Large intestine (tissue), 12 donors: ENCODE measurements around the gene IYD. TPM values are rescaled to one million over a fixed set of nuclear protein-coding genes. Genes with fewer than 3 reads are reported as not detected.

Source experiments
- DNase-seq, 2 donors: peaks; one replicate each; pipeline versions ENCODE4 v3.0.0 to v3.0.0-alpha.2; 2013
- H3K27ac ChIP-seq: one replicate; pipeline ENCODE4 v1.5.1; 2013; ENCODE audit warnings: low read length
- H3K27me3 ChIP-seq: 2 replicates; pipeline ENCODE4 v1.6.1; 2013; ENCODE audit warnings: low read length; ENCODE audit not compliant: control insufficient read depth, insufficient read depth
- H3K36me3 ChIP-seq: 2 replicates; pipeline ENCODE4 v1.6.1; 2013; ENCODE audit warnings: low read length; ENCODE audit not compliant: control insufficient read depth, insufficient read depth
- H3K4me1 ChIP-seq: one replicate; pipeline ENCODE4 v1.6.1; 2013; ENCODE audit warnings: low read length; ENCODE audit not compliant: control insufficient read depth, insufficient read depth
- H3K4me3 ChIP-seq: one replicate; pipeline ENCODE4 v1.5.1; 2013; ENCODE audit warnings: low read length
- H3K9me3 ChIP-seq: one replicate; pipeline ENCODE4 v1.6.1; 2013; ENCODE audit warnings: mild to moderate bottlenecking, low read depth, low read length, moderate library complexity; ENCODE audit not compliant: control insufficient read depth
- WGBS: methylation state at CpG from one replicate; pipeline ENCODE4 v1.1.5; 2013; ENCODE audit warnings: low lambda C conversion rate; ENCODE audit not compliant: insufficient coverage; 5-methylcytosine and 5-hydroxymethylcytosine counted together
- long read RNA-seq, 11 donors: transcript quantifications; one replicate each; lab custom pipeline, GENCODE V29; 2026
- polyA plus RNA-seq: library from polyadenylated mRNA; unstranded; fragments of 120-200 nt; gene quantifications from one replicate; pipeline ENCODE4 v1.2.1, GENCODE V29; 2013

The IYD gene, protein sequence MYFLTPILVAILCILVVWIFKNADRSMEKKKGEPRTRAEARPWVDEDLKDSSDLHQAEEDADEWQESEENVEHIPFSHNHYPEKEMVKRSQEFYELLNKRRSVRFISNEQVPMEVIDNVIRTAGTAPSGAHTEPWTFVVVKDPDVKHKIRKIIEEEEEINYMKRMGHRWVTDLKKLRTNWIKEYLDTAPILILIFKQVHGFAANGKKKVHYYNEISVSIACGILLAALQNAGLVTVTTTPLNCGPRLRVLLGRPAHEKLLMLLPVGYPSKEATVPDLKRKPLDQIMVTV
- 15.9 TPM for polyA plus RNA-seq
- long read RNA-seq, donor 1, full-length matches to known transcripts: 2 of 2 reads
- long read RNA-seq, donor 1, partial matches to known transcripts: 0 of 2 reads
- long read RNA-seq, donor 1, other reads (novel, unspliced or antisense): 0 of 2 reads
- long read RNA-seq, donor 2, partial matches to known transcripts: 0 of 1 reads
- long read RNA-seq, donor 2, other reads (novel, unspliced or antisense): 0 of 1 reads
- long read RNA-seq, donor 3, full-length matches to known transcripts: 13 of 13 reads
- long read RNA-seq, donor 3, partial matches to known transcripts: 0 of 13 reads
- long read RNA-seq, donor 3, other reads (novel, unspliced or antisense): 0 of 13 reads
- long read RNA-seq, donor 4, full-length matches to known transcripts: 1 of 1 reads
- long read RNA-seq, donor 4, partial matches to known transcripts: 0 of 1 reads
- long read RNA-seq, donor 4, other reads (novel, unspliced or antisense): 0 of 1 reads
- long read RNA-seq, donor 5: 0 reads
- long read RNA-seq, donor 6, full-length matches to known transcripts: 8 of 8 reads
- long read RNA-seq, donor 6, partial matches to known transcripts: 0 of 8 reads
- long read RNA-seq, donor 6, other reads (novel, unspliced or antisense): 0 of 8 reads
- long read RNA-seq, donor 7, full-length matches to known transcripts: 2 of 2 reads
- long read RNA-seq, donor 7, partial matches to known transcripts: 0 of 2 reads
- long read RNA-seq, donor 7, other reads (novel, unspliced or antisense): 0 of 2 reads
- long read RNA-seq, donor 8, full-length matches to known transcripts: 4 of 4 reads
- long read RNA-seq, donor 8, partial matches to known transcripts: 0 of 4 reads
- long read RNA-seq, donor 8, other reads (novel, unspliced or antisense): 0 of 4 reads
- long read RNA-seq, donor 9, full-length matches to known transcripts: 4 of 4 reads
- long read RNA-seq, donor 9, partial matches to known transcripts: 0 of 4 reads
- long read RNA-seq, donor 9, other reads (novel, unspliced or antisense): 0 of 4 reads
- long read RNA-seq, donor 10, full-length matches to known transcripts: 7 of 12 reads
- long read RNA-seq, donor 10, partial matches to known transcripts: 5 of 12 reads
- long read RNA-seq, donor 10, other reads (novel, unspliced or antisense): 0 of 12 reads
- long read RNA-seq, donor 11, full-length matches to known transcripts: 2 of 2 reads
- long read RNA-seq, donor 11, partial matches to known transcripts: 0 of 2 reads
- long read RNA-seq, donor 11, other reads (novel, unspliced or antisense): 0 of 2 reads

- Histone ChIP-seq H3K27ac (peak within 1 kb of the TSS; percentile 86), H3K27me3 (no peaks in the 10 kb centered on the region), H3K4me1 (peaks cover 32% of the 10 kb centered on the region), H3K9me3 (no peaks in the 10 kb centered on the region), H3K4me3 (no peak within 1 kb of the TSS), H3K36me3 (no peaks in the 10 kb centered on the region)
- DNase-seq: peak; percentile 95 to 98
- WGBS: no CpG with 5 or more reads among the region's 8 CpGs
Observed at GRCh38 chr6:150368762-150369161, at the start of gene IYD. TSS of gene IYD (plus strand) at chr6:150369012. CDS start at chr6:150369032, 20 bp downstream.

- no CpG with 5 or more reads among the region's 4 CpGs for WGBS
- H3K4me3 ChIP-seq: no peak overlapping the region
- DNase-seq: no peak
- H3K36me3 ChIP-seq: no peaks in the 10 kb centered on the region
- H3K4me1 ChIP-seq: no peaks in the 10 kb centered on the region
- no peak overlapping the region for H3K27ac ChIP-seq
- no peaks in the 10 kb centered on the region for H3K9me3 ChIP-seq
- H3K27me3 ChIP-seq: no peaks in the 10 kb centered on the region
Observed at GRCh38 chr6:150319924-150320323, 48.9 kb upstream of the IYD start.

DNA sequence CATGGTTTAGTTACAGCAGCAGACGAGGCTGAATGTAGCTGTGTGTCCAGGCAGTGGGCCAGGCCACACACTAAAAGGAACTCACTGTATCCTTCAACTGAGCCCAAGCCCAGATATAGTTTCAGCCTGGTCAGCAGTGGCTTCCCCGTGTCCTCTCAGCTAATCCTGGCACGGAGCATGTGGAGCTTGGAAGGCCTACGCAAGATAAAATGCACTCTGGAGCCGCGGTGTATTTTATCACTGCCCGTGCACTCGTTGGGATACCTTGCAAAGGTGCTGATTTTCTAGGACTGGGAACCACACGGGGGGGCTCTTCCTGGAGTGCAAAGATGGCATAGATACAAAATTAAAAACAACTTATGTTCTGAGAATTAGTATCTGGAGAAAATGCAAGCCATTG is 48.4 kb upstream of the IYD start:
- no CpG with 5 or more reads among the region's 9 CpGs for WGBS
- Histone ChIP-seq H3K4me1 (no peaks in the 10 kb centered on the region), H3K4me3 (no peak overlapping the region), H3K36me3 (no peaks in the 10 kb centered on the region), H3K27ac (no peak overlapping the region), H3K27me3 (no peaks in the 10 kb centered on the region), H3K9me3 (no peaks in the 10 kb centered on the region)
- DNase-seq: peak in 1 of 2 donors; percentile 13

DNA sequence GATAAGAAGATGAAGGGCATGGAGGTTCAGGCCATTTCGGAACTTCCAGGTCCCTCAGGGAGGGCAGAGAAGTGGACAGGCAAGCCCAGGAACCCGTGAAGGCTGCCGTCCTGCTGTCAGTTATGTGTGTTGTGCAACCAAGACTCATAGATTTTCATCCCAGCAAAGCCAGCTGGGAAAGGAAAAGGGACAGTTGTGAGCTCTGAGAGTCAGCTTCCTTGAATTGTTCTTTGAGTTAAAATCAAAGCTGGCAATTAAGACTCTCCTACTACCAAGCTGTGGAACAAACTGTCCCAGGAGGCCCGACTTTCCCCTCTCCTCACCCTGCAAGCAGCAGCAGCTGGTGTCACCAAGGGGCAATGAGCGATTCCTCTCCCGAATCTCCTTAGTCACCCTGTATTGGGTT is 46.3 kb upstream of the IYD start:
- H3K4me1 ChIP-seq: no peaks in the 10 kb centered on the region
- H3K27ac ChIP-seq: no peak overlapping the region
- H3K36me3 ChIP-seq: no peaks in the 10 kb centered on the region
- no peaks in the 10 kb centered on the region for H3K9me3 ChIP-seq
- WGBS: no CpG with 5 or more reads among the region's 6 CpGs
- H3K4me3 ChIP-seq: no peak overlapping the region
- no peak for DNase-seq
- H3K27me3 ChIP-seq: no peaks in the 10 kb centered on the region

GRCh38 chr6:150323205-150323604 is 45.6 kb upstream of the IYD start:
- no peaks in the 10 kb centered on the region for H3K4me1 ChIP-seq
- no peaks in the 10 kb centered on the region for H3K36me3 ChIP-seq
- no peak overlapping the region for H3K4me3 ChIP-seq
- no peaks in the 10 kb centered on the region for H3K27me3 ChIP-seq
- no peak overlapping the region for H3K27ac ChIP-seq
- no peak for DNase-seq
- WGBS: no CpG with 5 or more reads among the region's 8 CpGs
- H3K9me3 ChIP-seq: no peaks in the 10 kb centered on the region

- no peak for DNase-seq
- H3K4me3 ChIP-seq: no peak overlapping the region
- no peaks in the 10 kb centered on the region for H3K27me3 ChIP-seq
- WGBS: no CpG with 5 or more reads among the region's 6 CpGs
- H3K27ac ChIP-seq: no peak overlapping the region
- no peaks in the 10 kb centered on the region for H3K4me1 ChIP-seq
- H3K36me3 ChIP-seq: no peaks in the 10 kb centered on the region
- no peaks in the 10 kb centered on the region for H3K9me3 ChIP-seq
Observed at GRCh38 chr6:150324044-150324443, 44.8 kb upstream of the IYD start.

DNA sequence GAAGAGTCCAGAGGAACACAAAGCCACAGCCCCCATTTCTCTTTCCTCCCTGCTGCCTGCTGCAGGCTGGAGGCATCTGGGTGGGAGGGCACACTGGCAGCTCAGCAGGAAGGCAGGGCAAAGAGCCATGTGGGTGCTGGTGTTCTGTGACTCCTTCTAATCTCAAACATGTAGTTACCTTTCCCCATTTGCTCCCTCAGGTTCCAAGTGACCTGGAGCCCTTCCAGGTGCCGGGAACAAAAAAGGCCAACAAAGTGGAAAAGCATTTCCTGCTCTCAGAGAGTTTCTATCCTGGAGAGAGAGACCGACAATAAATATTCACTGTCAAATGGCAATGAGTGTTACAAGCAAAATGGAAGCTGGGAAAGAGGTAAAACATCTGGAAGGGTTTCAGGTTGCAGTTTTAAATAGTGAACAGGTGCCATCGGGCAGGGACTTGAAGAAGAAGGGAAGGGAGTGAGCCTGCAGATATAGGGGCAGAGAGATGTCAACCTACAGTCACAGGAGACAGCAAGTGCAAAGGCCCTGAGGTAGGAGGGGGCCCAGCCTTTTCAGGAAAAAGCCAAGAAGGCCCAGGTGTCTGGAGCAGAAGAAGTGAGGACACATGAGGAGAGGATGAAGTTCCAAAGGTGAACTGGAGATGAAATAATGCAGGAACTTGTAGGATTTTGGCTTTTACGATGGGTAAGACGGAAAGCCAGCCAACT is 43.6 kb upstream of the IYD start:
- Histone ChIP-seq H3K4me3 (no peak overlapping the region), H3K4me1 (no peaks in the 10 kb centered on the region), H3K27me3 (no peaks in the 10 kb centered on the region), H3K27ac (no peak overlapping the region), H3K36me3 (no peaks in the 10 kb centered on the region), H3K9me3 (no peaks in the 10 kb centered on the region)
- WGBS: 100% methylated on average over 1 of the region's 5 CpGs
- no peak for DNase-seq

- Histone ChIP-seq H3K4me1 (no peaks in the 10 kb centered on the region), H3K4me3 (no peak overlapping the region), H3K9me3 (no peaks in the 10 kb centered on the region), H3K36me3 (no peaks in the 10 kb centered on the region), H3K27me3 (no peaks in the 10 kb centered on the region), H3K27ac (no peak overlapping the region)
- WGBS: no CpG with 5 or more reads among the region's 5 CpGs
- peak in 1 of 2 donors; percentile 43 for DNase-seq
Observed at GRCh38 chr6:150327117-150327774, 41.6 kb upstream of the IYD start.

DNA sequence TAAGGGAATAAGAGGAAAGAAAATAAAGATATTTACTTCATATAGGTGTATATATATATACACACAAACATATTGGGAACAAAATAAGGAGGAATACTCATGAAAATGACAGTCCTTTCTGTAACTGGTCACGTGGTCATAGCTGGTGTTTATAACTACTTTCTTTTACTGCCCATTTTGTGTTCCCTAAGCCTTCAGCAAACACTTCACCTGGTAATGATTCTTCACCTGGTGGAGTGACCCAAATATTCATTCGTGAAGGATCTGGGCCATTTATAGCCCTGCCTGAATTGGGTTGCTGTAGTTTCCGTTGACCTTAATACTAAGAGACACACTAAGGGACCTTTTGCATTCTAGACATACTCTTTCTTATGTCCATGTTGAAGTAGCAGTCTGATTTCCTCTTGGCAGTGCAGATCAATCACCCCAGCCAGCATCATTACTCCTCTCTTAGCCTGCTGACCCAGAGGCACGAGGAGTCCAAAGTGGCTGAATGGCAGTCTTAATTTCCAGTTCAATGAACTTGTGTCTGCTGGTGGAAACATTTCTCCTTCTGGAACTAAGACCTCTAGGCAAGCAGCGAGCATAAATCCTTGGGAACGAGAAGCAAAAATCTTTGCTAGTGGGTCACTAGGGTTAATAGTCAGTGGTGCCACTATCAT is 39.9 kb upstream of the IYD start:
- WGBS: 20% methylated on average over 1 of the region's 6 CpGs
- Histone ChIP-seq H3K9me3 (no peaks in the 10 kb centered on the region), H3K4me3 (no peak overlapping the region), H3K36me3 (no peaks in the 10 kb centered on the region), H3K27me3 (no peaks in the 10 kb centered on the region), H3K27ac (no peak overlapping the region), H3K4me1 (no peaks in the 10 kb centered on the region)
- no peak for DNase-seq
